CD4-positive, alpha-beta T cell treated with Interleukin-2 at 100 ng/mL for 4 hours (primary cell): ENCODE data around the gene MMP14.
"Not testable (repeated sequence)": the region's sequence is repeated elsewhere in the genome, so short reads cannot be mapped to it uniquely, and the experiment has no call there.

ENCODE experiments used
- DNase-seq: peaks from one replicate; pipeline ENCODE4 v3.0.0-alpha.2; 2020; ENCODE audit warnings: low spot score

MMP14 gene

GRCh38 chr14:22814941-22815713, 21.3 kb upstream of the MMP14 start, which contains the start of gene SLC7A7:
Gene SLC7A7, minus strand, starts transcription at chr14:22815435. Its CDS starts 2,037 bp downstream, at chr14:22813398.
- DNase-seq = no peak

- DNase-seq = no peak
Measured at GRCh38 chr14:22819151-22819988, 17.0 kb upstream of the MMP14 start.

GRCh38 chr14:22820731-22821130, 15.7 kb upstream of the MMP14 start:
- no peak for DNase-seq

GRCh38 chr14:22821193-22822015, 15.0 kb upstream of the MMP14 start:
- no peak for DNase-seq

- no peak for DNase-seq
Measured at GRCh38 chr14:22822016-22822570, 14.3 kb upstream of the MMP14 start.

- peak; percentile 66 for DNase-seq
Measured at GRCh38 chr14:22822571-22823098, 13.8 kb upstream of the MMP14 start.

GRCh38 chr14:22824711-22825359, 11.6 kb upstream of the MMP14 start:
- DNase-seq = peak; percentile 6

DNA sequence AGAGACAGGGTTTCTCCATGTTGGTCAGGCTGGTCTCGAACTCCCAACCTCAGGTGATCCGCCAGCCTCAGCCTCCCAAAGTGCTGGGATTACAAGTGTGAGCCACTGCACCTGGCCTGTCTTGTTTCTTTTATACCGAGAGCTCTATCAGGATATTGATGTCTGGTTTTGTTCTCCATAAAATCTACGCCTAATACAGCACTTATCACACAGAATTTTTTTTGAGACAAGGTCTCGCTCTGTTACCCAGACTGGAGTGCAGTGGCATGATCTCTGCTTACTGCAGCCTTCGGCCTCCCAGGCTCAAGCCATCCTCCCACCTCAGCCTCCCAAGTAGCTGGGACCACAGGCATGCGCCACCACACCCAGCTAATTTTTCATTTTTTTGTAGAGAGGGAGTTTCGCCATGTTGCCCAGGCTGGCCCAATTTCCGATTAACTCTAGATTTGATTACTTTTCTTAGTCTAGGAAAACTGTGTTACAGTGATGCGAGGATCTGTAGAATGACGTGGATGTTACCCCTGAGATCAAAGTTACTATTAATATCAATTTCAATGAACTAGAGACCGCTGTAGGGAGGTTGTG, 7.2 kb upstream of the MMP14 start:
- DNase-seq = not testable (repeated sequence)

- peak; percentile 92 for DNase-seq
Measured at GRCh38 chr14:22829661-22830442, 6.5 kb upstream of the MMP14 start, which contains the start of gene MRPL52. Gene MRPL52, plus strand, starts transcription at chr14:22829887. Its CDS starts 26 bp downstream, at chr14:22829913.

DNA sequence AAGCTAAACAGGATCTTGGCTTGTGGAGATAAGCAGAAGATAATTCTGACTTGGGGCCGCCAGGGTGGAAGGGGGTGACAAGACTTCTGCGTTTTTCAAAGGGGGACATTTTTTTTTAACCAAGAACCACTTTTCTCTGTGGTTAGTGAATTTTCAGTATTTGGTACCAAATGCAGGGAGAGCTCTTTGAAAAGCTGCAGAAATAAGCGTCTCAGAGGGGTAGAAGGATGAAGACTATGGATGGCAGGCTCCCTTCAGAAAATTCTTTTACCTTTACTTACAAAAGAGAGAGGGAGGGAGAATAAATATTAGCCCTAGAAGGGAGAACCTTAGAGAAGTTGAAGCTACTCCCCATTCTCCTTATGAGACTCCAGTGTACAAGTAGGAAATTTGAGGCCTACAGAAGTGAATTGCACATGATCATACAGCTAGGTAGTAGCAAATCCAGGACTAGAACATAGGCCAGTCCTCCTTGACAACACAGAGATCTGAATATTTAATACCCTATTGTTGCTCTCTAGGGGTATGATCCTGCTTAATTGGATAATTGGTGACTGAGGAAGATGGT, 5.9 kb upstream of the MMP14 start:
- no peak for DNase-seq

- DNase-seq = no peak
Measured at GRCh38 chr14:22835505-22835904, 880 bp upstream of the MMP14 start.

- DNase-seq = no peak
Measured at GRCh38 chr14:22837114-22837749, 847 bp downstream of the MMP14 start.

DNA sequence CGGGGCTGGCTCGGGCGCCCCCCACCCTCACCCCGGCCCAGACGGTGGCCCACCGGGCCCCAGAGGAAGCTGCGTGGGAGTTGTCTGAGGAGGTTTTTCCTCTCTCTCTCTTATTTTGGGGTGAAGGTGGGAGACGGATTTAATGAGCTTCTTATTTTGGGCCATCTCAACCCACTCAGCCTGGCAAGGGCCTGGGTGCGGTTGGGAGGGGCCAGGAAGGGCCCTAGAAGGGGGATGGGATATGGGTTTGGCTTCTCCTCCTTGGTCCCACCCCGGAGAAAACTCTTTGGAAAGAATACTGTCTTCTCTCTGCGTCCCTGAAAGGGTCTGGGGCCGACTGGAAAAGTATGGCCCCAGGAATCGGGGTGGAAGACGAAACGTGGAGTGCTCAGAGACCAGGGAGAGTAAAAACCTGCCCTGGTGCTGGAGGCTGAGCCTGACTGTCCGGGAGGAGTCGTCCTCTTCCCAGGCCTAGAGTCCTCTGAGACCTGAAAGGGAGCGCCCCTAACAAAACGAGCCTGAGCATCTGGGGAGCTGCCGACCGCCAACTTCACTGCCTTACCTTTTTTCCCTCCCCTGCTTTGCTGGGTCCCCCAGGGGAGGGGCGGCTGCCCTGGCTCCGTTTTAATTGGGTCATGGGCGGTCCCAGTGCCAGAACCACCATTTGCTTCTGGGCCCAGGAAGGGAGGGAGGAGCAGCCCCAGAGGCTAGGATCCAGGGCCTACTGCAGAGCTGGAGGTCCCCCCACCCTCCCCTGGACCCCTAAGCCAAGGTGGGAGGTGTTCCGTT, 1.6 kb downstream of the MMP14 start:
- no peak for DNase-seq

DNA sequence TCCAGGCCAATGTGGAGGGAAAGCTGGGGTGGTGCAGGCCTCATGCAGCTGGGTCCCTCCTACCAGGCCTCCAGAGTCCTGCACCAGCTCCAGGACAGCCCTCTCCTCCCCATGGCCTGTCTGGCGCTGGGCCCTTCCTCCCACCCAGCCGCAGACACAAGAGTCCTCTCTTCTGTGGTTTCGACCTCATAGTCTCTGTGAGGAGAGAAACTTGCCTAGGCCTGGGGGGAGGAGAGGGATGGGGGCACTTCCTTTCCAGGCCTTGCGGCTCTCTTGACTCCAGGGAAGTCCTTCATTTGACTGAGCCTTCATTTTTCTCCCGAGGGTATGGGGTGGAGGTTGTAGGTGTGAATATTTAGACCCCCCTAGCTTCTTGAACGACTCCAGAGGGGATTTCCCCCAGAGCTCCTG, 2.3 kb downstream of the MMP14 start:
- DNase-seq = no peak

GRCh38 chr14:22839159-22839779, 2.9 kb downstream of the MMP14 start:
- no peak for DNase-seq

DNA sequence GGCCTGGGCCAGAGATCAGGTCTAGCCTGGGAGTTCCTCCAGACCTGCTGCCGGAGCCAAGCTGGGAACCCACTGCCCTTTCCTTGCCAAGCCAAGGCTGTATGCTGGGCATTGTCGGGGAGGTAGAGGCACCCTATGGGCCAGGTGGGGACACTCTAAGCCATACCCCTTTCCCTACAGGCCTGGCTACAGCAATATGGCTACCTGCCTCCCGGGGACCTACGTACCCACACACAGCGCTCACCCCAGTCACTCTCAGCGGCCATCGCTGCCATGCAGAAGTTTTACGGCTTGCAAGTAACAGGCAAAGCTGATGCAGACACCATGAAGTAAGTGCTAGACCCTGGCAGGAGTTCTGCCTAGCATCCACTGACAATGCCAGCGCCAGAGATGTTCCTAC, 4.9 kb downstream of the MMP14 start:
- no peak for DNase-seq

DNA sequence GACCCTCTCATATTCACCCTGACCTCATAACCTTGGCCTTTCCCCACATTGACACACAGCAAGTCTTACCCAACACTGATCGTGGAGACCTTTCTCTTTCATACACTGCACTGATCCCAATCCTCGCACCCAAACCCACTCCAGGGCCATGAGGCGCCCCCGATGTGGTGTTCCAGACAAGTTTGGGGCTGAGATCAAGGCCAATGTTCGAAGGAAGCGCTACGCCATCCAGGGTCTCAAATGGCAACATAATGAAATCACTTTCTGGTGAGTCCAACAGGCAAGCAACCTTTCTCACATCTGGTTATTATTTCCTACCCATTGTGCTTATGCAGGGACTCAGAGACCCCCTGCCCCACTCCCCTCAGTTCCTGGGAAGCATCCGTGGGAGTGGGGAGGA, 5.4 kb downstream of the MMP14 start:
- no peak for DNase-seq
